ENCODE measurements around the gene SLC7A9.

GRCh38 chr19:32863301-32863700 is 6.3 kb downstream of the SLC7A9 start:
- TF ChIP-seq CTCF (IDR thresholded peaks at IDR 0.05) (no peak), POLR2AphosphoS5 (IDR thresholded peaks at IDR 0.05) (no peak), POLR2A (IDR thresholded peaks at IDR 0.05) (no peak), EP300 (IDR thresholded peaks at IDR 0.05) (no peak)
